Measurements from ENCODE around the gene ZNF621.
"Not testable (repeated sequence)": the region's sequence is repeated elsewhere in the genome, so short reads cannot be mapped to it uniquely, and the experiment has no call there.

The ZNF621 gene

GRCh38 chr3:40532252-40532651 lies 7.5 kb downstream of the ZNF621 start:
- FAIRE-seq (no peak), DNase-seq (ENCODE audit: extremely low spot score, insufficient read length, low read depth) (no peak)

GRCh38 chr3:40534283-40534682 lies 9.5 kb downstream of the ZNF621 start:
- DNase-seq (ENCODE audit: extremely low spot score, insufficient read length, low read depth) (no peak), FAIRE-seq (no peak)

- no peak for FAIRE-seq
- DNase-seq (ENCODE audit: extremely low spot score, insufficient read length, low read depth): no peak
Observed at GRCh38 chr3:40546816-40547215, 22.1 kb downstream of the ZNF621 start.

GRCh38 chr3:40550167-40550566 lies 25.4 kb downstream of the ZNF621 start:
- no peak for DNase-seq (ENCODE audit: extremely low spot score, insufficient read length, low read depth)
- FAIRE-seq: no peak

- DNase-seq (ENCODE audit: extremely low spot score, insufficient read length, low read depth): no peak
- peak; percentile 12 for FAIRE-seq
Observed at GRCh38 chr3:40557575-40558161, 32.9 kb downstream of the ZNF621 start.

GRCh38 chr3:40562482-40562881 lies 37.7 kb downstream of the ZNF621 start:
- not testable (repeated sequence) for DNase-seq (ENCODE audit: extremely low spot score, insufficient read length, low read depth); FAIRE-seq

- FAIRE-seq: not testable (repeated sequence)
Observed at GRCh38 chr3:40565629-40566028, 40.9 kb downstream of the ZNF621 start.

GRCh38 chr3:40566694-40567093 lies 41.9 kb downstream of the ZNF621 start:
- FAIRE-seq (no peak), DNase-seq (ENCODE audit: extremely low spot score, insufficient read length, low read depth) (no peak)

More at GRCh38 chr3:40565629-40566028, 40.9 kb downstream of the ZNF621 start:
- DNase-seq (ENCODE audit: extremely low spot score, insufficient read length, low read depth): not testable (repeated sequence)

GRCh38 chr3:40572588-40572987 lies 47.8 kb downstream of the ZNF621 start:
- DNase-seq (ENCODE audit: extremely low spot score, insufficient read length, low read depth): no peak
- FAIRE-seq: no peak

GRCh38 chr3:40574050-40574449 lies 49.3 kb downstream of the ZNF621 start:
- DNase-seq (ENCODE audit: extremely low spot score, insufficient read length, low read depth) (no peak), FAIRE-seq (no peak)

GRCh38 chr3:40574661-40575060 lies 49.9 kb downstream of the ZNF621 start:
- no peak for DNase-seq (ENCODE audit: extremely low spot score, insufficient read length, low read depth)
- no peak for FAIRE-seq

GRCh38 chr3:40576396-40576795 lies 51.6 kb downstream of the ZNF621 start:
- FAIRE-seq (no peak), DNase-seq (ENCODE audit: extremely low spot score, insufficient read length, low read depth) (no peak)

- peak; percentile 35 for DNase-seq (ENCODE audit: extremely low spot score, insufficient read length, low read depth)
- peak; percentile 88 for FAIRE-seq
Observed at GRCh38 chr3:40580494-40581091, 55.8 kb downstream of the ZNF621 start.

GRCh38 chr3:40581166-40581565 lies 56.4 kb downstream of the ZNF621 start:
- DNase-seq (ENCODE audit: extremely low spot score, insufficient read length, low read depth) (no peak), FAIRE-seq (no peak)

- no peak for DNase-seq (ENCODE audit: extremely low spot score, insufficient read length, low read depth)
- no peak for FAIRE-seq
Observed at GRCh38 chr3:40582401-40583027, 57.8 kb downstream of the ZNF621 start.

- DNase-seq (ENCODE audit: extremely low spot score, insufficient read length, low read depth): no peak
- no peak for FAIRE-seq
Observed at GRCh38 chr3:40583691-40584090, 58.9 kb downstream of the ZNF621 start.

GRCh38 chr3:40584625-40585189 lies 59.9 kb downstream of the ZNF621 start:
- peak; percentile 82 for FAIRE-seq

GRCh38 chr3:40585381-40586016 lies 60.7 kb downstream of the ZNF621 start:
- no peak for FAIRE-seq

More at GRCh38 chr3:40584625-40585189, 59.9 kb downstream of the ZNF621 start:
- DNase-seq (ENCODE audit: extremely low spot score, insufficient read length, low read depth): peak; percentile 25

GRCh38 chr3:40586901-40587300 lies 62.1 kb downstream of the ZNF621 start:
- FAIRE-seq: no peak
- no peak for DNase-seq (ENCODE audit: extremely low spot score, insufficient read length, low read depth)

More at GRCh38 chr3:40585381-40586016, 60.7 kb downstream of the ZNF621 start:
- no peak for DNase-seq (ENCODE audit: extremely low spot score, insufficient read length, low read depth)

GRCh38 chr3:40588406-40588805 lies 63.6 kb downstream of the ZNF621 start:
- FAIRE-seq (no peak), DNase-seq (ENCODE audit: extremely low spot score, insufficient read length, low read depth) (no peak)
